ENCODE measurements around the gene NAT14. TPM values are rescaled to one million over a fixed set of nuclear protein-coding genes. Genes with fewer than 3 reads are reported as not detected.

NAT14 gene
- total RNA-seq, 2 experiments from 2014 or later: 28.3 to 29.1 TPM

- Histone ChIP-seq H4K20me1 (ENCODE audit: insufficient read depth, low read length) (no peaks in the 10 kb centered on the region), H2AFZ (ENCODE audit: low read length) (no peak overlapping the region), H3K4me3 (ENCODE audit: low read depth, low read length, poor library complexity, severe bottlenecking) (no peak overlapping the region), H3K9me3 (ENCODE audit: low read length) (no peaks in the 10 kb centered on the region), H3K79me2 (ENCODE audit: insufficient read depth, low read depth, low read length) (peaks cover 13% of the 10 kb centered on the region; the same call in 1 of the 2 replicates), H3K4me1 (ENCODE audit: insufficient read depth, low read length, poor library complexity, severe bottlenecking) (peaks cover 21% of the 10 kb centered on the region), H3K9me2 (ENCODE audit: insufficient read depth, low read length) (no peaks in the 10 kb centered on the region), H3K36me3 (ENCODE audit: insufficient read depth, low read length) (no peaks in the 10 kb centered on the region), H3K4me2 (ENCODE audit: low read length) (no peak overlapping the region), H3K27ac (ENCODE audit: low read depth, low read length, poor library complexity, severe bottlenecking) (no peak overlapping the region)
- no TSS peak for BruUV-seq (replicated peaks)
- intact Hi-C loops (cut with micrococcal nuclease; ENCODE audit: unreplicated experiment): no loop called here
- no peak for TF ChIP-seq CTCF (conservative IDR thresholded peaks at IDR 0.05; ENCODE audit: low read length)
- TF ChIP-seq EZH2phosphoT487 (IDR thresholded peaks at IDR 0.05; ENCODE audit: borderline replicate concordance, low read depth, low read length): no peak
- POLR2A ChIA-PET: interaction anchor here (1.0 kb wide), 1 partner anchor 150 kb away, joined by 3 read pairs; the partner anchor contains the start of gene ZNF784
- CTCF ChIA-PET (ENCODE audit: unreplicated experiment): no interaction called here
- DNase-seq (ENCODE audit: low spot score): no peak
These were observed 10.4 kb upstream of the NAT14 start for GRCh38 chr19:55474269-55475265.

- no peaks in the 10 kb centered on the region for H3K9me2 ChIP-seq (ENCODE audit: insufficient read depth, low read length)
- POLR2A ChIA-PET: interaction anchor here (0.6 to 1.4 kb wide), 5 partner anchors 9 to 219 kb away, joined by 3 to 4 read pairs (median 3); partner anchors contain the start of gene NAT14
- peak within 1 kb of the TSS; percentile 52 for H3K27ac ChIP-seq (ENCODE audit: low read depth, low read length, poor library complexity, severe bottlenecking)
- no peaks in the 10 kb centered on the region for H3K9me3 ChIP-seq (ENCODE audit: low read length)
- DNase-seq (ENCODE audit: low spot score): peak; percentile 99
- BruUV-seq (replicated peaks): no TSS peak
- intact Hi-C loops (cut with micrococcal nuclease; ENCODE audit: unreplicated experiment): no loop called here
- peak within 1 kb of the TSS; percentile 79; the same call in 1 of the 2 replicates for H2AFZ ChIP-seq (ENCODE audit: low read length)
- peak within 1 kb of the TSS; percentile 87 for H3K4me2 ChIP-seq (ENCODE audit: low read length)
- no peak for TF ChIP-seq EZH2phosphoT487 (IDR thresholded peaks at IDR 0.05; ENCODE audit: borderline replicate concordance, low read depth, low read length)
- no peak for TF ChIP-seq CTCF (conservative IDR thresholded peaks at IDR 0.05; ENCODE audit: low read length)
- H3K4me3 ChIP-seq (ENCODE audit: low read depth, low read length, poor library complexity, severe bottlenecking): peak within 1 kb of the TSS; percentile 73
- H3K4me1 ChIP-seq (ENCODE audit: insufficient read depth, low read length, poor library complexity, severe bottlenecking): peaks cover 25% of the 10 kb centered on the region
- CTCF ChIA-PET (ENCODE audit: unreplicated experiment): interaction anchor here (1.7 kb wide), 1 partner anchor 27 kb away, joined by 4 read pairs; no protein-coding TSS in a partner anchor
- no peaks in the 10 kb centered on the region for H3K36me3 ChIP-seq (ENCODE audit: insufficient read depth, low read length)
- H4K20me1 ChIP-seq (ENCODE audit: insufficient read depth, low read length): no peaks in the 10 kb centered on the region
- H3K79me2 ChIP-seq (ENCODE audit: insufficient read depth, low read depth, low read length): peaks cover 13% of the 10 kb centered on the region; the same call in 1 of the 2 replicates
These were observed 8.8 kb upstream of the NAT14 start, which contains the start of gene ZNF628 for GRCh38 chr19:55476100-55476775. ZNF628 (plus strand) TSS chr19:55476617; CDS start chr19:55479911, 3,294 bp downstream.

All from OCI-LY7 (cell line).